Measurements from ENCODE around the gene GINS2. TPM values are rescaled to one million over a fixed set of nuclear protein-coding genes. Genes with fewer than 3 reads are reported as not detected.

The GINS2 gene
- total and polyA plus RNA-seq, 2 donors (not counting 3 experiments of a cell fraction or from before 2014, with no cell fraction given) = 10.4 to 24.1 TPM

- Histone ChIP-seq H3K4me2 (ENCODE audit: insufficient read depth, low read length) (no peak overlapping the region), H3K9ac (replicated peaks; ENCODE audit: extremely low read depth, insufficient read depth, low read length) (no peak overlapping the region), H3K27ac (ENCODE audit: insufficient read depth, low read depth, low read length) (no peak overlapping the region), H4K20me1 (replicated peaks; ENCODE audit: control insufficient read depth, extremely low read depth, insufficient read depth, low read length) (no peaks in the 10 kb centered on the region), H3K9me1 (replicated peaks; ENCODE audit: control insufficient read depth, extremely low read depth, insufficient read depth, low read length) (no peaks in the 10 kb centered on the region), H3K9me3 (replicated peaks; ENCODE audit: control insufficient read depth, insufficient read depth, low read length) (no peaks in the 10 kb centered on the region), H3K4me3 (replicated peaks in 1 of 3; ENCODE audit: insufficient read depth in 1 of 3, low read depth in 1 of 3, low read length in 3 of 3) (no peak overlapping the region), H3K36me3 (ENCODE audit: control insufficient read depth in 2 of 2, extremely low read depth in 1 of 2, insufficient read depth in 2 of 2, low read length in 2 of 2) (no peaks in the 10 kb centered on the region), H2AFZ (ENCODE audit: low read depth, low read length) (no peak overlapping the region), H3K27me3 (ENCODE audit: control insufficient read depth in 2 of 2, insufficient read depth in 2 of 2, low read length in 2 of 2) (no peaks in the 10 kb centered on the region), H3K4me1 (ENCODE audit: control insufficient read depth, extremely low read depth, insufficient read depth, low read length) (no peaks in the 10 kb centered on the region), H3K79me2 (ENCODE audit: control insufficient read depth, insufficient read depth, low read length) (no peaks in the 10 kb centered on the region)
- intact Hi-C loops (cut with micrococcal nuclease) (no loop called here), dilution Hi-C loops (cut with MboI; ENCODE audit: extremely low pct_ligation_motif_present, low sequenced_read_pairs) (no loop called here)
- BruUV-seq (replicated peaks) = no TSS peak
- TF ChIP-seq CTCF (IDR thresholded peaks at IDR 0.05; ENCODE audit: extremely low read depth in 1 of 2, insufficient read depth in 1 of 2, low read depth in 1 of 2, low read length in 2 of 2) (no peak), MYC (IDR thresholded peaks at IDR 0.05; ENCODE audit: low read depth, low read length) (no peak), EZH2 (IDR thresholded peaks at IDR 0.05; ENCODE audit: borderline replicate concordance, low read depth, low read length, severe bottlenecking) (no peak), FOS (IDR thresholded peaks at IDR 0.05; ENCODE audit: borderline replicate concordance, insufficient read depth, low read length) (no peak), MAX (IDR thresholded peaks at IDR 0.05; ENCODE audit: insufficient read depth, insufficient read length) (no peak), GATA2 (IDR thresholded peaks at IDR 0.05; ENCODE audit: insufficient read depth, insufficient read length, low read depth, low read length) (no peak), POLR2AphosphoS5 (IDR thresholded peaks at IDR 0.05; ENCODE audit: insufficient read depth, low read depth, low read length) (no peak), POLR2A (IDR thresholded peaks at IDR 0.05; ENCODE audit: low read depth, low read length) (no peak), JUN (IDR thresholded peaks at IDR 0.05; ENCODE audit: borderline replicate concordance, insufficient read depth, insufficient read length, low read depth) (no peak)
- DNase-seq (ENCODE audit: low read depth, low spot score) (no peak), FAIRE-seq (no peak)
- POLR2A ChIA-PET = interaction anchor here (0.7 kb wide), 1 partner anchor 309 kb away, joined by 4 read pairs; no protein-coding TSS in a partner anchor
- CTCF ChIA-PET = interaction anchor here (0.6 to 1.7 kb wide), 3 partner anchors 11 to 17 kb away, joined by 3 to 7 read pairs (median 5); no protein-coding TSS in a partner anchor
These were observed 15.3 kb upstream of the GINS2 start for GRCh38 chr16:85704011-85704410.

Measured in endothelial cell of umbilical vein (primary cell).